Naive B cell (primary cell): Measurements from ENCODE around the gene FITM2. TPM values are rescaled to one million over a fixed set of nuclear protein-coding genes. Genes with fewer than 3 reads are reported as not detected.
A peak's percentile ranks its signal among the peaks of the same experiment; 100 is the strongest.
"Not testable (repeated sequence)": the region's sequence is repeated elsewhere in the genome, so short reads cannot be mapped to it uniquely, and the experiment has no call there.

Experiments used
- ATAC-seq, 2 donors: fragments of 150-1000 bp; cut with Tn5 transposase; 2 replicates each; pipeline ENCODE4 v1.10.0; 2021; ENCODE audit warnings: low read depth in 2 of 2, mild to moderate bottlenecking in 2 of 2, moderate library complexity in 2 of 2
- DNase-seq: peaks from one replicate; pipeline ENCODE4 v3.0.0; 2022
- H3K27ac Mint-ChIP-seq, 6 donors: one replicate each; pipeline ENCODE4 v1.8.0; 2020 to 2022; ENCODE audit warnings: mild to moderate bottlenecking in 6 of 6, mixed read lengths in 6 of 6, moderate library complexity in 5 of 6, inconsistent platforms in 2 of 6
- H3K27me3 Mint-ChIP-seq, 3 donors: one replicate each; pipeline ENCODE4 v1.8.0; 2021 to 2022; ENCODE audit warnings: mixed read lengths in 3 of 3, mild to moderate bottlenecking in 1 of 3
- H3K36me3 Mint-ChIP-seq, 2 donors: one replicate each; pipeline ENCODE4 v1.8.0; 2020 to 2022; ENCODE audit warnings: mixed read lengths in 2 of 2, inconsistent platforms in 1 of 2, mild to moderate bottlenecking in 1 of 2
- H3K4me1 Mint-ChIP-seq, 3 donors: one replicate each; pipeline ENCODE4 v1.8.0; 2020 to 2022; ENCODE audit warnings: mixed read lengths in 3 of 3, inconsistent platforms in 1 of 3, mild to moderate bottlenecking in 1 of 3, moderate library complexity in 1 of 3
- H3K4me3 Mint-ChIP-seq, 8 donors: one replicate each; pipeline ENCODE4 v1.8.0; 2020 to 2022; ENCODE audit warnings: mild to moderate bottlenecking in 8 of 8, mixed read lengths in 8 of 8, moderate library complexity in 8 of 8, inconsistent platforms in 2 of 8
- H3K9me3 Mint-ChIP-seq, 7 donors: one replicate each; pipeline ENCODE4 v1.8.0; 2020 to 2022; ENCODE audit warnings: mixed read lengths in 7 of 7, mild to moderate bottlenecking in 5 of 7, inconsistent platforms in 2 of 7, moderate library complexity in 1 of 7
- polyA plus RNA-seq, 6 donors: library from polyadenylated mRNA; unstranded; fragments of 300-500 nt; fragmentation: Illumina TruSeq; gene quantifications; one replicate each; pipeline ENCODE4 v1.2.3, GENCODE V29; 2021; ENCODE audit warnings: low read depth in 6 of 6

FITM2 gene
- under 1 TPM in 5 of 6 donors, not detected in 1; 0.18 to 0.73 (median 0.26) TPM for polyA plus RNA-seq

- Mint-ChIP-seq H3K4me3 (peak within 1 kb of the TSS; percentile 82 to 98 (median 94)), H3K4me1 (peaks cover 7 to 27% (median 19%) of the 10 kb centered on the region in 3 donors), H3K36me3 (no peaks in the 10 kb centered on the region), H3K9me3 (no peaks in the 10 kb centered on the region), H3K27me3 (peaks cover 0 to 9% (median 3%) of the 10 kb centered on the region in 3 donors), H3K27ac (peak within 1 kb of the TSS; percentile 67 to 99 (median 90))
- DNase-seq (peak; percentile 98), ATAC-seq (peak; percentile 92 to 93)
These were observed at the start of gene FITM2 for GRCh38 chr20:44310664-44311639. Gene FITM2 (minus strand): TSS chr20:44311202. CDS start chr20:44311148, 54 bp downstream.

GRCh38 chr20:44360221-44360620, 49.2 kb upstream of the FITM2 start:
- DNase-seq: no peak
- Mint-ChIP-seq H3K27ac (peak overlapping the region in 2 of 6 donors; percentile 0 to 14), H3K27me3 (peaks cover 33 to 40% (median 34%) of the 10 kb centered on the region in 3 donors), H3K4me3 (no peak overlapping the region), H3K36me3 (no peaks in the 10 kb centered on the region), H3K4me1 (no peaks in the 10 kb centered on the region), H3K9me3 (no peaks in the 10 kb centered on the region)
- no peak for ATAC-seq

- Mint-ChIP-seq H3K4me3 (no peak overlapping the region), H3K36me3 (no peaks in the 10 kb centered on the region), H3K27me3 (peaks cover 34 to 47% (median 39%) of the 10 kb centered on the region in 3 donors), H3K4me1 (no peaks in the 10 kb centered on the region), H3K27ac (no peak overlapping the region), H3K9me3 (peaks cover 0 to 1% (median 0%) of the 10 kb centered on the region in 7 donors)
- DNase-seq (no peak), ATAC-seq (no peak)
These were observed 47.8 kb upstream of the FITM2 start for GRCh38 chr20:44358776-44359175.

GRCh38 chr20:44357555-44358125, 46.6 kb upstream of the FITM2 start:
- peak overlapping the region in 2 of 6 donors; percentile 22 to 53 for H3K27ac Mint-ChIP-seq
- H3K36me3 Mint-ChIP-seq: no peaks in the 10 kb centered on the region
- DNase-seq (no peak), ATAC-seq (no peak)
- H3K4me3 Mint-ChIP-seq: no peak overlapping the region
- H3K27me3 Mint-ChIP-seq: peaks cover 31 to 49% (median 36%) of the 10 kb centered on the region in 3 donors
- no peaks in the 10 kb centered on the region for H3K4me1 Mint-ChIP-seq
- H3K9me3 Mint-ChIP-seq: peaks cover 0 to 1% (median 0%) of the 10 kb centered on the region in 7 donors

- DNase-seq (no peak), ATAC-seq (no peak)
- Mint-ChIP-seq H3K4me1 (no peaks in the 10 kb centered on the region), H3K27ac (no peak overlapping the region), H3K9me3 (peaks cover 0 to 1% (median 0%) of the 10 kb centered on the region in 7 donors), H3K27me3 (peaks cover 31 to 55% (median 42%) of the 10 kb centered on the region in 3 donors), H3K4me3 (no peak overlapping the region), H3K36me3 (no peaks in the 10 kb centered on the region)
These were observed 46.0 kb upstream of the FITM2 start for GRCh38 chr20:44357020-44357419.

- ATAC-seq (no peak), DNase-seq (no peak)
- peaks cover 0 to 1% (median 0%) of the 10 kb centered on the region in 7 donors for H3K9me3 Mint-ChIP-seq
- H3K27me3 Mint-ChIP-seq: peaks cover 26 to 49% (median 42%) of the 10 kb centered on the region in 3 donors
- no peaks in the 10 kb centered on the region for H3K36me3 Mint-ChIP-seq
- no peaks in the 10 kb centered on the region for H3K4me1 Mint-ChIP-seq
- H3K4me3 Mint-ChIP-seq: peak overlapping the region in 1 of 8 donors; percentile 45
- H3K27ac Mint-ChIP-seq: peak overlapping the region in 1 of 6 donors; percentile 65
These were observed 45.3 kb upstream of the FITM2 start for GRCh38 chr20:44356353-44356723.

- Mint-ChIP-seq H3K9me3 (peaks cover 0 to 1% (median 0%) of the 10 kb centered on the region in 7 donors), H3K36me3 (no peaks in the 10 kb centered on the region), H3K27ac (peak within 1 kb of the TSS in 1 of 6 donors; percentile 65), H3K27me3 (peaks cover 26 to 49% (median 41%) of the 10 kb centered on the region in 3 donors), H3K4me3 (peak within 1 kb of the TSS in 1 of 8 donors; percentile 45), H3K4me1 (no peaks in the 10 kb centered on the region)
- no peak for DNase-seq
- no peak for ATAC-seq
These were observed 44.7 kb upstream of the FITM2 start, which contains the start of gene HNF4A for GRCh38 chr20:44355498-44356352. Gene HNF4A (plus strand): TSS chr20:44355699. CDS start chr20:44355805, 106 bp downstream.

- H3K27me3 Mint-ChIP-seq: peaks cover 21 to 45% (median 39%) of the 10 kb centered on the region in 3 donors
- H3K27ac Mint-ChIP-seq: no peak overlapping the region
- DNase-seq (no peak), ATAC-seq (no peak)
- no peaks in the 10 kb centered on the region for H3K4me1 Mint-ChIP-seq
- H3K4me3 Mint-ChIP-seq: no peak overlapping the region
- H3K9me3 Mint-ChIP-seq: peaks cover 0 to 1% (median 0%) of the 10 kb centered on the region in 7 donors
- H3K36me3 Mint-ChIP-seq: no peaks in the 10 kb centered on the region
These were observed 44.0 kb upstream of the FITM2 start for GRCh38 chr20:44354979-44355497.

GRCh38 chr20:44350567-44350966, 39.6 kb upstream of the FITM2 start:
- Mint-ChIP-seq H3K36me3 (no peaks in the 10 kb centered on the region), H3K27ac (no peak overlapping the region), H3K9me3 (peaks cover 0 to 3% (median 0%) of the 10 kb centered on the region in 7 donors), H3K4me3 (no peak overlapping the region), H3K27me3 (peaks cover 4 to 54% (median 32%) of the 10 kb centered on the region in 3 donors), H3K4me1 (no peaks in the 10 kb centered on the region)
- no peak for ATAC-seq
- no peak for DNase-seq

- Mint-ChIP-seq H3K4me1 (no peaks in the 10 kb centered on the region), H3K9me3 (peaks cover 0 to 3% (median 0%) of the 10 kb centered on the region in 7 donors), H3K27me3 (peaks cover 4 to 45% (median 24%) of the 10 kb centered on the region in 3 donors), H3K36me3 (no peaks in the 10 kb centered on the region), H3K4me3 (no peak overlapping the region), H3K27ac (no peak overlapping the region)
- DNase-seq: no peak
- ATAC-seq: no peak
These were observed 38.3 kb upstream of the FITM2 start for GRCh38 chr20:44349349-44349748.

- H3K36me3 Mint-ChIP-seq: no peaks in the 10 kb centered on the region
- ATAC-seq (no peak), DNase-seq (no peak)
- H3K9me3 Mint-ChIP-seq: peaks cover 0 to 3% (median 0%) of the 10 kb centered on the region in 7 donors
- H3K4me3 Mint-ChIP-seq: no peak overlapping the region
- peaks cover 4 to 45% (median 24%) of the 10 kb centered on the region in 3 donors for H3K27me3 Mint-ChIP-seq
- H3K4me1 Mint-ChIP-seq: no peaks in the 10 kb centered on the region
- H3K27ac Mint-ChIP-seq: no peak overlapping the region
These were observed 37.2 kb upstream of the FITM2 start for GRCh38 chr20:44348168-44348659.

- H3K27me3 Mint-ChIP-seq: peaks cover 16 to 40% (median 16%) of the 10 kb centered on the region in 3 donors
- DNase-seq, H3K27ac Mint-ChIP-seq, ATAC-seq, H3K9me3 Mint-ChIP-seq, H3K36me3 Mint-ChIP-seq, H3K4me3 Mint-ChIP-seq, H3K4me1 Mint-ChIP-seq: not testable (repeated sequence)
These were observed 34.9 kb upstream of the FITM2 start for GRCh38 chr20:44345941-44346340.
